ENCODE data around the gene GNL3L.

Gene GNL3L

DNA sequence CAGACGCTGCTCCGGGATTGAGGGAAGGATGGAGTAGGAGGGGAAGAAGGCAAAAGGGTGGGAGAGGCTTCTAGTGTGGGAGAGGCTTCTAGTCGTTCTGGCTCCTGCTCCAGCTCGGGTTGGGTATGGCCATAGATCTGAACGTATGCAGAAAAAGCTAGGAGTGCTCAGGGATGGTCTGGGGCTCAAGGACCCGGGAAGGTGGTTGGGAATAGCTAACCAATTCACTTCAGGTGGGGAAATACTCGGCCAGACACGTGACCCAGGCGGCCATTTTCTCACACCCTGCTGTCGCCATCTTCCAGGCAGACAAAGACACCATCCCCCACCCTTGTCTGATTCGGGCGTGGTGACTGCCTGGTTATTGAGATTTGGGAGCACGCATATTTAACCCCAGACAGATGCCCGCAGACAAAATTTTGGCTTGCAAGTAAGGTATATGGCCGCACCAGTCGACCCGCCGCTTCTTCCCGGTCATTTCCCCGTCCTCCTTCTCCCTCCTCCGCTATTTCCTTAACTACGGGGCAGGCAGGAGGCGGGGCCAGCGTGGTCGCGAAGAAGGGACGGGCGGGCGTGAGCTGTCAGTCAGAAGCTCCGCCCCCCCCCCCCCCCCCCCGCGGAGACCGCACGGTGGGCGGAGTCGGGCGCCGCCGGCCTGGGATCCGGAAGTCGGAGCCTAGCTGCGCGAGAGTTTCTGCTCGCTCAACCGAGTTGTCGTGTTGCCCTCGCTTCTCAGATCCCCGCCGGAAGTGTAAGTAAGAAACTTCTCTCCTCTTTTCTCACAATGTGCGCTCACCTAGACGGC is at the start of gene GNL3L (continued):
- TF ChIP-seq ZNF776 (tag by site-specific recombination; IDR thresholded peaks at IDR 0.05; ENCODE audit: borderline replicate concordance) (no peak), ZNF121 (tag by site-specific recombination; IDR thresholded peaks at IDR 0.05) (no peak)

DNA sequence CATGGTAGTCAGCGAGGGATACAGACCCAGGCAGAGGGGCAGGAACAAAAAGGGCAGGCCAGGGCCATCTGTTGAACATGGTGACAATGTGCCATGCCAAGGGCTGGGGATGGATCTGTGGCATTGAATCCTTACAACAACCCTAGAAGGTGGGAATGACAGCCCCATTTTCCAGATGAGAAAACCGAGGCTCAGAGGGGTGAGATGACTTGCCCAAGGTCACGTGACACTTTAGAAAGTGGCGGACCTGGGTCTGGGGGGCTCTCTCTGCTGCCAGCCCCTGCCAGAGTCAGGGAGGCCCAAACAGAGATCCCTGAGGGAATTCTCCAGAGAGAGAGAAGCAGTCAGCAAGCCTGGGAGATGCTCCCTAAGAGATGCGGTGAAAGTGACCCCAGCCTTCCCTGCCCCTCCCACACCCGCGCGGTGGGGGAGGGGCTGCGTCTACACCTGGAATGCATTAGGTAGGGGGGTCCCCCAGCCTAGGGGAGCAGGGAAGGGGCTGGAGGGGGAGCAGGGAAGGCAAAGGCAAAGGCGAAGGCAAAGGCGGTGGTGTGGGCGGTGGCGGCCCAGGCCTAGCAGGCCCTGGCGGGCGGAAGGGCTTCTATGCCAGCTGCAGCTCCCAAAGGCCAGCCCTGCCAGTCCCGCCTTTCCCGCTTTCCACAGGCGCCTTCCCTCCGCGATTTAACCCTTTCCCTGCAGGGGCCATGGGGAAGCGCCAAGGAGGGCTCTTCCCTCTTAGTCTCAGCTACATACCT is 47.0 kb upstream of the GNL3L start:
- H3K4me3 ChIP-seq (ENCODE audit: low read depth, low read length), result no peak overlapping the region
- no peak overlapping the region for H3K27ac ChIP-seq (ENCODE audit: extremely low read depth, low read depth, low read length)
- ChIA-PET POLR2A (interaction anchor here (0.7 kb wide), 1 partner anchor 9 kb away, joined by 3 read pairs; no protein-coding TSS in a partner anchor), CTCF (interaction anchor here (0.6 kb wide), 1 partner anchor 226 kb away, joined by 4 read pairs; no protein-coding TSS in a partner anchor)
- H3K4me1 ChIP-seq (ENCODE audit: control insufficient read depth, insufficient read depth, low read length), result peaks cover 8% of the 10 kb centered on the region; the same call in 1 of the 2 replicates
- H3K36me3 ChIP-seq (ENCODE audit: control insufficient read depth in 2 of 2, insufficient read depth in 1 of 2, low read length in 2 of 2), result no peaks in the 10 kb centered on the region
- H3K9me3 ChIP-seq (ENCODE audit: control insufficient read depth, insufficient read depth, low read depth, low read length), result no peaks in the 10 kb centered on the region
- no peak for TF ChIP-seq ZNF335 (tag by site-specific recombination; conservative IDR thresholded peaks at IDR 0.05)
- TF ChIP-seq ZFP41 (tag by site-specific recombination; IDR thresholded peaks at IDR 0.05; ENCODE audit: borderline replicate concordance), result no peak
- TF ChIP-seq HOXD13 (CRISPR knock-in tag; IDR thresholded peaks at IDR 0.05; ENCODE audit: borderline replicate concordance), result 0 out of 2 replicates have a peak, but pooled peaks have one; percentile 0
- peak; percentile 60 for TF ChIP-seq ZFHX2 (tag by site-specific recombination; conservative IDR thresholded peaks at IDR 0.05)
- no peak for TF ChIP-seq ZNF112 (tag by site-specific recombination; IDR thresholded peaks at IDR 0.05)
- peak; percentile 21; the same call in 1 of the 2 replicates for TF ChIP-seq SCRT2 (tag by site-specific recombination; IDR thresholded peaks at IDR 0.05)
- peak; percentile 37; the same call in 1 of the 2 replicates for TF ChIP-seq EGR2 (tag by site-specific recombination; IDR thresholded peaks at IDR 0.05; ENCODE audit: low read depth)

DNA sequence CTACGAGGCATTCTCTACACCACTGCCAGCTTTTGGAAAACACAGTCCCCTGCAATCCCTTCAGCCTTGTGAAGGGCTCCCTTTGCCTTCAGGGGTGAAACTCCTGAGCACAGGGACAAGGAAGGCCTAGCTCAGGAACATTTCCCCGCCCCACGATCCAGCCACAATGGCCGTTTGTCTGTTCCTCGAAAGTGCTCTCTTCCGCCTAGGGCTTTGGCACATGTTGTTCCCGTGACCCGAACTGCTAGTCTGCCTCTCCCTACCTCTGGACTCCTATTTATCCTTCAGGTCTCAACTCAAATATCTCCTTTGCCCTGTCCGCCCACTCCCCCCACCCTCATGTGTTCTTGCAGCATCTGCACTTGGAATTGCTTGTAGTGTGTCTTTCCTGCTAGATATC is 46.1 kb upstream of the GNL3L start:
- Histone ChIP-seq H3K4me1 (ENCODE audit: control insufficient read depth, insufficient read depth, low read length) (peaks cover 8% of the 10 kb centered on the region; the same call in 1 of the 2 replicates), H3K36me3 (ENCODE audit: control insufficient read depth in 2 of 2, insufficient read depth in 1 of 2, low read length in 2 of 2) (no peaks in the 10 kb centered on the region), H3K9me3 (ENCODE audit: control insufficient read depth, insufficient read depth, low read depth, low read length) (no peaks in the 10 kb centered on the region), H3K4me3 (ENCODE audit: low read depth, low read length) (no peak overlapping the region), H3K27ac (ENCODE audit: extremely low read depth, low read depth, low read length) (no peak overlapping the region)
- ChIA-PET CTCF (no interaction called here), POLR2A (no interaction called here)
- TF ChIP-seq ZNF76 (tag by site-specific recombination; IDR thresholded peaks at IDR 0.05; ENCODE audit: borderline replicate concordance, low read depth) (no peak), ZNF629 (tag by site-specific recombination; IDR thresholded peaks at IDR 0.05) (no peak), ZNF585B (tag by site-specific recombination; IDR thresholded peaks at IDR 0.05) (no peak), BCL11A (tag by site-specific recombination; IDR thresholded peaks at IDR 0.05; ENCODE audit: low read depth) (no peak), ZNF747 (tag by site-specific recombination; IDR thresholded peaks at IDR 0.05) (no peak), TRIM28 (IDR thresholded peaks at IDR 0.05; ENCODE audit: borderline replicate concordance, low read length) (no peak), ZFHX2 (tag by site-specific recombination; conservative IDR thresholded peaks at IDR 0.05) (0 out of 2 replicates have a peak, but pooled peaks have one; percentile 31), EGR2 (tag by site-specific recombination; IDR thresholded peaks at IDR 0.05; ENCODE audit: low read depth) (peak; percentile 49; the same call in 1 of the 2 replicates), ZNF473 (tag by site-specific recombination; IDR thresholded peaks at IDR 0.05) (no peak), ZIC2 (tag by site-specific recombination; IDR thresholded peaks at IDR 0.05) (no peak), ZNF202 (tag by site-specific recombination; IDR thresholded peaks at IDR 0.05; ENCODE audit: borderline replicate concordance) (no peak), ZNF133 (tag by site-specific recombination; IDR thresholded peaks at IDR 0.05) (no peak)

DNA sequence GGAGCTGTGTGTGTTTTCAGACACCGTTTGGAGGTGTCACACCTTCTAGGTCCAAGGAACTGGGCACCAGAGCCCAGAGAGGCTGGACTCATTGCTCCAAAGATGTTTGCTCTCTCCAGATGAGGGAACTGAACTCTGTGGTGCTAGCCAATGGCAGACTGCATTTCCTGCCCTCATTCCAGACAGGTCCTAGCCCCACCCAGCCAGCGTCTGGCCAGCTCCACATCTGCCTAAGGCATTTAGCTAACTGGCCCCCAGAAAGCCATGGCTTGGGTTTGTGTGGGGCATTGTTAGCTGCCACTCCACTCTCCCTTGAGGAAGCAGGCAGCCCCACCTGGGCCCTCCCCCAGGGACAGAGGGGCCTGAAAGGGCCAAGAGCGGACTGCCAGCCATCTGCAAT is 45.4 kb upstream of the GNL3L start:
- Histone ChIP-seq H3K4me3 (ENCODE audit: low read depth, low read length) (no peak overlapping the region), H3K27ac (ENCODE audit: extremely low read depth, low read depth, low read length) (no peak overlapping the region), H3K36me3 (ENCODE audit: control insufficient read depth in 2 of 2, insufficient read depth in 1 of 2, low read length in 2 of 2) (no peaks in the 10 kb centered on the region), H3K9me3 (ENCODE audit: control insufficient read depth, insufficient read depth, low read depth, low read length) (no peaks in the 10 kb centered on the region), H3K4me1 (ENCODE audit: control insufficient read depth, insufficient read depth, low read length) (peaks cover 2% of the 10 kb centered on the region; the same call in 1 of the 2 replicates)
- ChIA-PET CTCF (no interaction called here), POLR2A (interaction anchor here (0.5 to 0.6 kb wide), 2 partner anchors 22 to 41 kb away, joined by 3 read pairs; no protein-coding TSS in a partner anchor)
- TF ChIP-seq ZFP41 (tag by site-specific recombination; IDR thresholded peaks at IDR 0.05; ENCODE audit: borderline replicate concordance) (no peak), KLF8 (tag by site-specific recombination; IDR thresholded peaks at IDR 0.05) (no peak), MZF1 (tag by site-specific recombination; IDR thresholded peaks at IDR 0.05; ENCODE audit: borderline replicate concordance) (no peak), ZNF324 (tag by site-specific recombination; IDR thresholded peaks at IDR 0.05) (no peak)
- TF ChIP-seq, protein P1, sequence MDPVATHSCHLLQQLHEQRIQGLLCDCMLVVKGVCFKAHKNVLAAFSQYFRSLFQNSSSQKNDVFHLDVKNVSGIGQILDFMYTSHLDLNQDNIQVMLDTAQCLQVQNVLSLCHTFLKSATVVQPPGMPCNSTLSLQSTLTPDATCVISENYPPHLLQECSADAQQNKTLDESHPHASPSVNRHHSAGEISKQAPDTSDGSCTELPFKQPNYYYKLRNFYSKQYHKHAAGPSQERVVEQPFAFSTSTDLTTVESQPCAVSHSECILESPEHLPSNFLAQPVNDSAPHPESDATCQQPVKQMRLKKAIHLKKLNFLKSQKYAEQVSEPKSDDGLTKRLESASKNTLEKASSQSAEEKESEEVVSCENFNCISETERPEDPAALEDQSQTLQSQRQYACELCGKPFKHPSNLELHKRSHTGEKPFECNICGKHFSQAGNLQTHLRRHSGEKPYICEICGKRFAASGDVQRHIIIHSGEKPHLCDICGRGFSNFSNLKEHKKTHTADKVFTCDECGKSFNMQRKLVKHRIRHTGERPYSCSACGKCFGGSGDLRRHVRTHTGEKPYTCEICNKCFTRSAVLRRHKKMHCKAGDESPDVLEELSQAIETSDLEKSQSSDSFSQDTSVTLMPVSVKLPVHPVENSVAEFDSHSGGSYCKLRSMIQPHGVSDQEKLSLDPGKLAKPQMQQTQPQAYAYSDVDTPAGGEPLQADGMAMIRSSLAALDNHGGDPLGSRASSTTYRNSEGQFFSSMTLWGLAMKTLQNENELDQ (tag by site-specific recombination; IDR thresholded peaks at IDR 0.05; ENCODE audit: low read depth), result no peak
- TF ChIP-seq, protein P2, sequence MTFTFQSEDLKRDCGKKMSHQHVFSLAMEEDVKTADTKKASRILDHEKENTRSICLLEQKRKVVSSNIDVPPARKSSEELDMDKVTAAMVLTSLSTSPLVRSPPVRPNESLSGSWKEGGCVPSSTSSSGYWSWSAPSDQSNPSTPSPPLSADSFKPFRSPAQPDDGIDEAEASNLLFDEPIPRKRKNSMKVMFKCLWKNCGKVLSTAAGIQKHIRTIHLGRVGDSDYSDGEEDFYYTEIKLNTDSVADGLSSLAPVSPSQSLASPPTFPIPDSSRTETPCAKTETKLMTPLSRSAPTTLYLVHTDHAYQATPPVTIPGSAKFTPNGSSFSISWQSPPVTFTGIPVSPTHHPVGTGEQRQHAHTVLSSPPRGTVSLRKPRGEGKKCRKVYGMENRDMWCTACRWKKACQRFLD (tag by site-specific recombination; IDR thresholded peaks at IDR 0.05), result no peak
